ENCODE results near the gene ARHGEF1.
A peak's percentile ranks its signal among the peaks of the same experiment; 100 is the strongest.

Gene ARHGEF1

GRCh38 chr19:41893899-41894298 lies 10.9 kb downstream of the ARHGEF1 start:
- no peaks in the 10 kb centered on the region for H3K27me3 Mint-ChIP-seq
- H3K27ac Mint-ChIP-seq (ENCODE audit: low read depth): peak overlapping the region; percentile 97
- H3K9me3 Mint-ChIP-seq: no peaks in the 10 kb centered on the region
- H3K4me1 Mint-ChIP-seq: peaks cover 68% of the 10 kb centered on the region
- ATAC-seq (replicated peaks; ENCODE audit: extremely low read depth, poor library complexity, severe bottlenecking): no peak
- no peak for DNase-seq (ENCODE audit: low spot score in 2 of 2)
- peaks cover 79% of the 10 kb centered on the region for H3K36me3 Mint-ChIP-seq (ENCODE audit: insufficient read depth)
- H3K4me3 Mint-ChIP-seq: peak overlapping the region; percentile 68

- peak overlapping the region; percentile 68 for H3K4me3 Mint-ChIP-seq
- ATAC-seq (replicated peaks; ENCODE audit: extremely low read depth, poor library complexity, severe bottlenecking) (no peak), DNase-seq (ENCODE audit: low spot score in 2 of 2) (no peak)
- peaks cover 68% of the 10 kb centered on the region for H3K4me1 Mint-ChIP-seq
- peaks cover 79% of the 10 kb centered on the region for H3K36me3 Mint-ChIP-seq (ENCODE audit: insufficient read depth)
- H3K9me3 Mint-ChIP-seq: no peaks in the 10 kb centered on the region
- no peaks in the 10 kb centered on the region for H3K27me3 Mint-ChIP-seq
- peak overlapping the region; percentile 97 for H3K27ac Mint-ChIP-seq (ENCODE audit: low read depth)
These were observed 11.4 kb downstream of the ARHGEF1 start for GRCh38 chr19:41894350-41894749.

- Mint-ChIP-seq H3K27me3 (no peaks in the 10 kb centered on the region), H3K4me1 (peaks cover 60% of the 10 kb centered on the region), H3K36me3 (ENCODE audit: insufficient read depth) (peaks cover 82% of the 10 kb centered on the region), H3K27ac (ENCODE audit: low read depth) (peak overlapping the region; percentile 97), H3K9me3 (no peaks in the 10 kb centered on the region), H3K4me3 (peak overlapping the region; percentile 60)
- ATAC-seq (replicated peaks; ENCODE audit: extremely low read depth, poor library complexity, severe bottlenecking): peak; percentile 42
- no peak for DNase-seq (ENCODE audit: low spot score in 2 of 2)
These were observed 13.0 kb downstream of the ARHGEF1 start for GRCh38 chr19:41895745-41896580.

- peak overlapping the region; percentile 97 for H3K27ac Mint-ChIP-seq (ENCODE audit: low read depth)
These were observed 13.6 kb downstream of the ARHGEF1 start for GRCh38 chr19:41896581-41896942.

GRCh38 chr19:41897181-41897580 lies 14.2 kb downstream of the ARHGEF1 start:
- Mint-ChIP-seq H3K4me3 (no peak overlapping the region), H3K36me3 (ENCODE audit: insufficient read depth) (peaks cover 87% of the 10 kb centered on the region), H3K27ac (ENCODE audit: low read depth) (no peak overlapping the region), H3K4me1 (peaks cover 58% of the 10 kb centered on the region), H3K27me3 (no peaks in the 10 kb centered on the region), H3K9me3 (no peaks in the 10 kb centered on the region)
- DNase-seq (ENCODE audit: low spot score in 2 of 2) (no peak), ATAC-seq (replicated peaks; ENCODE audit: extremely low read depth, poor library complexity, severe bottlenecking) (no peak)

More at GRCh38 chr19:41896581-41896942, 13.6 kb downstream of the ARHGEF1 start:
- Mint-ChIP-seq H3K4me3 (peak overlapping the region; percentile 60), H3K36me3 (ENCODE audit: insufficient read depth) (peaks cover 85% of the 10 kb centered on the region), H3K4me1 (peaks cover 57% of the 10 kb centered on the region), H3K9me3 (no peaks in the 10 kb centered on the region), H3K27me3 (no peaks in the 10 kb centered on the region)
- DNase-seq (ENCODE audit: low spot score in 2 of 2) (no peak), ATAC-seq (replicated peaks; ENCODE audit: extremely low read depth, poor library complexity, severe bottlenecking) (no peak)

- H3K9me3 Mint-ChIP-seq: no peaks in the 10 kb centered on the region
- H3K36me3 Mint-ChIP-seq (ENCODE audit: insufficient read depth): peaks cover 89% of the 10 kb centered on the region
- DNase-seq (ENCODE audit: low spot score in 2 of 2) (no peak), ATAC-seq (replicated peaks; ENCODE audit: extremely low read depth, poor library complexity, severe bottlenecking) (no peak)
- H3K27ac Mint-ChIP-seq (ENCODE audit: low read depth): no peak overlapping the region
- H3K27me3 Mint-ChIP-seq: no peaks in the 10 kb centered on the region
- H3K4me3 Mint-ChIP-seq: no peak overlapping the region
- H3K4me1 Mint-ChIP-seq: peaks cover 57% of the 10 kb centered on the region
These were observed 14.8 kb downstream of the ARHGEF1 start for GRCh38 chr19:41897820-41898219.

GRCh38 chr19:41898235-41898634 lies 15.3 kb downstream of the ARHGEF1 start:
- H3K27me3 Mint-ChIP-seq: no peaks in the 10 kb centered on the region
- no peak for DNase-seq (ENCODE audit: low spot score in 2 of 2)
- ATAC-seq (replicated peaks; ENCODE audit: extremely low read depth, poor library complexity, severe bottlenecking): no peak
- H3K4me1 Mint-ChIP-seq: peaks cover 52% of the 10 kb centered on the region
- peaks cover 88% of the 10 kb centered on the region for H3K36me3 Mint-ChIP-seq (ENCODE audit: insufficient read depth)
- no peaks in the 10 kb centered on the region for H3K9me3 Mint-ChIP-seq
- no peak overlapping the region for H3K4me3 Mint-ChIP-seq
- no peak overlapping the region for H3K27ac Mint-ChIP-seq (ENCODE audit: low read depth)

- H3K4me1 Mint-ChIP-seq: peaks cover 53% of the 10 kb centered on the region
- no peak for ATAC-seq (replicated peaks; ENCODE audit: extremely low read depth, poor library complexity, severe bottlenecking)
- peaks cover 92% of the 10 kb centered on the region for H3K36me3 Mint-ChIP-seq (ENCODE audit: insufficient read depth)
These were observed 18.9 kb downstream of the ARHGEF1 start for GRCh38 chr19:41901707-41902360.

GRCh38 chr19:41902594-41902993 lies 19.6 kb downstream of the ARHGEF1 start:
- peaks cover 92% of the 10 kb centered on the region for H3K36me3 Mint-ChIP-seq (ENCODE audit: insufficient read depth)
- H3K4me1 Mint-ChIP-seq: peaks cover 57% of the 10 kb centered on the region
- no peaks in the 10 kb centered on the region for H3K9me3 Mint-ChIP-seq
- no peak for DNase-seq (ENCODE audit: low spot score in 2 of 2)
- H3K27me3 Mint-ChIP-seq: no peaks in the 10 kb centered on the region
- H3K4me3 Mint-ChIP-seq: no peak overlapping the region
- H3K27ac Mint-ChIP-seq (ENCODE audit: low read depth): no peak overlapping the region
- ATAC-seq (replicated peaks; ENCODE audit: extremely low read depth, poor library complexity, severe bottlenecking): no peak

More at GRCh38 chr19:41901707-41902360, 18.9 kb downstream of the ARHGEF1 start:
- no peak overlapping the region for H3K27ac Mint-ChIP-seq (ENCODE audit: low read depth)
- no peaks in the 10 kb centered on the region for H3K27me3 Mint-ChIP-seq
- H3K4me3 Mint-ChIP-seq: no peak overlapping the region
- H3K9me3 Mint-ChIP-seq: no peaks in the 10 kb centered on the region
- no peak for DNase-seq (ENCODE audit: low spot score in 2 of 2)

- peaks cover 49% of the 10 kb centered on the region for H3K4me1 Mint-ChIP-seq
- peaks cover 86% of the 10 kb centered on the region for H3K36me3 Mint-ChIP-seq (ENCODE audit: insufficient read depth)
- H3K27ac Mint-ChIP-seq (ENCODE audit: low read depth): no peak overlapping the region
- H3K27me3 Mint-ChIP-seq: no peaks in the 10 kb centered on the region
- H3K4me3 Mint-ChIP-seq: no peak overlapping the region
- DNase-seq (ENCODE audit: low spot score in 2 of 2) (no peak), ATAC-seq (replicated peaks; ENCODE audit: extremely low read depth, poor library complexity, severe bottlenecking) (no peak)
- H3K9me3 Mint-ChIP-seq: no peaks in the 10 kb centered on the region
These were observed 20.4 kb downstream of the ARHGEF1 start for GRCh38 chr19:41903193-41903953.

GRCh38 chr19:41904118-41904870 lies 21.3 kb downstream of the ARHGEF1 start:
- H3K4me3 Mint-ChIP-seq: no peak overlapping the region
- H3K9me3 Mint-ChIP-seq: no peaks in the 10 kb centered on the region
- peak overlapping the region; percentile 56 for H3K27ac Mint-ChIP-seq (ENCODE audit: low read depth)
- H3K27me3 Mint-ChIP-seq: no peaks in the 10 kb centered on the region
- no peak for ATAC-seq (replicated peaks; ENCODE audit: extremely low read depth, poor library complexity, severe bottlenecking)
- H3K36me3 Mint-ChIP-seq (ENCODE audit: insufficient read depth): peaks cover 79% of the 10 kb centered on the region
- H3K4me1 Mint-ChIP-seq: peaks cover 48% of the 10 kb centered on the region
- no peak for DNase-seq (ENCODE audit: low spot score in 2 of 2)
